ENCODE results near the gene PURA.

DNA sequence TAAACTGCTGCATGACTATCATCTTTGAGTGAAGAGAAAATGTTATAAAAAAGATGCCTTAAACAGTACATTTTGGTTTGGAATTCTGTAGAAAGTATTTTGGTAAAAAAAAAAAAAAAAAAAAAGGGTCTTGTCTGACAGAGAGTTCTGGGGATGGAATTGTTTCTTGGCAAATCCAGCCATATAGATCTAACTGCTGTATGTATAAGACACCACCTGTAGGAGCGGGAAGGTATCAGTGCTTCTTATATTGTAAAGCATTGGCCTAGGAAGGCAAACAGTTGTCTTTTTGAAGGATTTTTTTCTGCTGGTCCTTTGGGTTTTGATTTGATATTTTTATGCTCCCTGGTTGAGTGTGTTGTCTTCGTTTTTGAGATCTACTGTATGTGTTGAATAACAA lies 2.8 kb downstream of the PURA start:
- TF ChIP-seq, protein P1, sequence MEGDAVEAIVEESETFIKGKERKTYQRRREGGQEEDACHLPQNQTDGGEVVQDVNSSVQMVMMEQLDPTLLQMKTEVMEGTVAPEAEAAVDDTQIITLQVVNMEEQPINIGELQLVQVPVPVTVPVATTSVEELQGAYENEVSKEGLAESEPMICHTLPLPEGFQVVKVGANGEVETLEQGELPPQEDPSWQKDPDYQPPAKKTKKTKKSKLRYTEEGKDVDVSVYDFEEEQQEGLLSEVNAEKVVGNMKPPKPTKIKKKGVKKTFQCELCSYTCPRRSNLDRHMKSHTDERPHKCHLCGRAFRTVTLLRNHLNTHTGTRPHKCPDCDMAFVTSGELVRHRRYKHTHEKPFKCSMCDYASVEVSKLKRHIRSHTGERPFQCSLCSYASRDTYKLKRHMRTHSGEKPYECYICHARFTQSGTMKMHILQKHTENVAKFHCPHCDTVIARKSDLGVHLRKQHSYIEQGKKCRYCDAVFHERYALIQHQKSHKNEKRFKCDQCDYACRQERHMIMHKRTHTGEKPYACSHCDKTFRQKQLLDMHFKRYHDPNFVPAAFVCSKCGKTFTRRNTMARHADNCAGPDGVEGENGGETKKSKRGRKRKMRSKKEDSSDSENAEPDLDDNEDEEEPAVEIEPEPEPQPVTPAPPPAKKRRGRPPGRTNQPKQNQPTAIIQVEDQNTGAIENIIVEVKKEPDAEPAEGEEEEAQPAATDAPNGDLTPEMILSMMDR (IDR thresholded peaks at IDR 0.05; ENCODE audit: low read depth, low read length): no peak
- no peak for TF ChIP-seq EZH2phosphoT487 (IDR thresholded peaks at IDR 0.05; ENCODE audit: low read depth)

All from OCI-LY3 (cell line).